Measurements from ENCODE around the gene ITPR3.

GRCh38 chr6:33668328-33668727, 47.2 kb downstream of the ITPR3 start:
- no peak for TF ChIP-seq CTCF (IDR thresholded peaks at IDR 0.05)
- TF ChIP-seq POLR2AphosphoS5 (IDR thresholded peaks at IDR 0.05) = no peak
- no peak for TF ChIP-seq EP300 (IDR thresholded peaks at IDR 0.05)

All from sigmoid colon (tissue), 4 donors.